CD8-positive, alpha-beta memory T cell (primary cell): ENCODE measurements around the gene UIMC1. TPM values are rescaled to one million over a fixed set of nuclear protein-coding genes. Genes with fewer than 3 reads are reported as not detected.
"Not testable (repeated sequence)": the region's sequence is repeated elsewhere in the genome, so short reads cannot be mapped to it uniquely, and the experiment has no call there.

Source experiments
- CTCF ChIA-PET: fragments of 350-600 bp; sonication (Branson Sonifier 250); formaldehyde crosslinking; loops from one replicate; lab custom pipeline; 2021; ENCODE audit warnings: antibody characterized with exemption; lab: Charles Lee
- POLR2A ChIA-PET: fragments of 350-600 bp; sonication (Branson Sonifier 250); formaldehyde crosslinking; loops from one replicate; lab custom pipeline; 2021; ENCODE audit warnings: antibody characterized with exemption; lab: Charles Lee
- DNase-seq, 5 donors: peaks; one replicate each; pipeline versions ENCODE4 v3.0.0 to v3.0.0-alpha.2; 2020 to 2022; ENCODE audit warnings: mixed read lengths in 1 of 5
- H3K27ac ChIP-seq: one replicate; pipeline ENCODE4 v1.7.0; 2013; ENCODE audit warnings: low read depth, mild to moderate bottlenecking, low read length, moderate library complexity
- H3K27me3 ChIP-seq: 2 replicates; pipeline ENCODE4 v1.7.0; 2013; ENCODE audit warnings: low read length, mild to moderate bottlenecking; ENCODE audit not compliant: insufficient read depth, poor library complexity, severe bottlenecking
- H3K36me3 ChIP-seq: 2 replicates; pipeline ENCODE4 v1.7.0; 2013; ENCODE audit warnings: mild to moderate bottlenecking, low read length, moderate library complexity; ENCODE audit not compliant: insufficient read depth
- H3K4me1 ChIP-seq: 2 replicates; pipeline ENCODE4 v1.7.0; 2013; ENCODE audit warnings: mild to moderate bottlenecking, low read length, moderate library complexity; ENCODE audit not compliant: insufficient read depth
- H3K4me3 ChIP-seq: 2 replicates; pipeline ENCODE4 v1.7.0; 2013; ENCODE audit warnings: mild to moderate bottlenecking, low read length
- H3K9me3 ChIP-seq: 2 replicates; pipeline ENCODE4 v1.7.0; 2013; ENCODE audit warnings: mild to moderate bottlenecking, low read length
- H3K27ac Mint-ChIP-seq, 8 donors: one replicate each; pipeline ENCODE4 v1.8.0; 2020 to 2021; ENCODE audit warnings: mixed read lengths in 8 of 8, mild to moderate bottlenecking in 6 of 8, inconsistent platforms in 3 of 8, moderate library complexity in 3 of 8
- H3K27me3 Mint-ChIP-seq, 2 donors: one replicate each; pipeline ENCODE4 v1.8.0; 2020 to 2021; ENCODE audit warnings: mixed read lengths in 2 of 2, mild to moderate bottlenecking in 1 of 2, moderate library complexity in 1 of 2
- H3K36me3 Mint-ChIP-seq, 3 donors: one replicate each; pipeline ENCODE4 v1.8.0; 2020 to 2021; ENCODE audit warnings: mixed read lengths in 3 of 3, inconsistent platforms in 1 of 3, mild to moderate bottlenecking in 1 of 3
- H3K4me1 Mint-ChIP-seq, 3 donors: one replicate each; pipeline ENCODE4 v1.8.0; 2020 to 2021; ENCODE audit warnings: mixed read lengths in 3 of 3, inconsistent platforms in 1 of 3, mild to moderate bottlenecking in 1 of 3
- H3K4me3 Mint-ChIP-seq, 7 donors: one replicate each; pipeline ENCODE4 v1.8.0; 2020 to 2021; ENCODE audit warnings: mixed read lengths in 7 of 7, mild to moderate bottlenecking in 6 of 7, moderate library complexity in 4 of 7, inconsistent platforms in 2 of 7
- H3K9me3 Mint-ChIP-seq, 5 donors: one replicate each; pipeline ENCODE4 v1.8.0; 2020 to 2022; ENCODE audit warnings: mixed read lengths in 5 of 5, mild to moderate bottlenecking in 3 of 5, moderate library complexity in 2 of 5, inconsistent platforms in 1 of 5
- polyA plus RNA-seq: library from polyadenylated mRNA; unstranded; fragments of 300-500 nt; fragmentation: Illumina TruSeq; gene quantifications from one replicate; pipeline ENCODE4 v1.2.3, GENCODE V29; 2021
- total RNA-seq, 2 experiments: library from RNA; stranded (reverse); gene quantifications; one replicate each; pipeline ENCODE4 v1.2.3, GENCODE V29; 2021

The UIMC1 gene
- total and polyA plus RNA-seq, 3 experiments from 2014 or later = 24.7 to 44.9 (median 39.2) TPM

DNA sequence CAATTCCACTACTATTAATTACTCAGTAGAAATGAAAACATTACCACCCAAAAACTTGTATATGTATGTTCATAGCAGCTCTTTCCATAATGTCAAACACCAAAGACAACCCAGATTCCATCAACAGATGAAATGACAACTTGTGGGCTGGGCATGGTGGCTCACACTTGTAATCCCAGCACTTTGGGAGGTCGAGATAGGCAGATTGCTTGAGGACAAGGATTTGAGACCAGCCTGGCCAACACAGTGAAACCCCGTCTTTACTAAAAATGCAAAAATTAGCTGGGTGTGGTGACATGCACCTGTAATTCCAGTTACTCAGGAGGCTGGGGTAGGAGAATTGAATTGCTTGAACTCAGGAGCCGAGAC lies 11.5 kb downstream of the UIMC1 start:
- Mint-ChIP-seq H3K27me3 (peaks cover 0 to 2% of the 10 kb centered on the region in 2 donors), H3K36me3 (peaks cover 4 to 16% (median 7%) of the 10 kb centered on the region in 3 donors), H3K27ac (peak overlapping the region in 3 of 8 donors; percentile 15 to 65 (median 18)), H3K4me1 (peaks cover 39 to 60% (median 53%) of the 10 kb centered on the region in 3 donors), H3K4me3 (no peak overlapping the region), H3K9me3 (peaks cover 0 to 9% (median 3%) of the 10 kb centered on the region in 5 donors)
- Histone ChIP-seq H3K4me3 (no peak overlapping the region), H3K4me1 (peaks cover 10% of the 10 kb centered on the region), H3K9me3 (no peaks in the 10 kb centered on the region), H3K27ac (peak overlapping the region; percentile 61), H3K36me3 (no peaks in the 10 kb centered on the region), H3K27me3 (no peaks in the 10 kb centered on the region)
- ChIA-PET CTCF (no interaction called here), POLR2A (no interaction called here)
- no peak for DNase-seq

DNA sequence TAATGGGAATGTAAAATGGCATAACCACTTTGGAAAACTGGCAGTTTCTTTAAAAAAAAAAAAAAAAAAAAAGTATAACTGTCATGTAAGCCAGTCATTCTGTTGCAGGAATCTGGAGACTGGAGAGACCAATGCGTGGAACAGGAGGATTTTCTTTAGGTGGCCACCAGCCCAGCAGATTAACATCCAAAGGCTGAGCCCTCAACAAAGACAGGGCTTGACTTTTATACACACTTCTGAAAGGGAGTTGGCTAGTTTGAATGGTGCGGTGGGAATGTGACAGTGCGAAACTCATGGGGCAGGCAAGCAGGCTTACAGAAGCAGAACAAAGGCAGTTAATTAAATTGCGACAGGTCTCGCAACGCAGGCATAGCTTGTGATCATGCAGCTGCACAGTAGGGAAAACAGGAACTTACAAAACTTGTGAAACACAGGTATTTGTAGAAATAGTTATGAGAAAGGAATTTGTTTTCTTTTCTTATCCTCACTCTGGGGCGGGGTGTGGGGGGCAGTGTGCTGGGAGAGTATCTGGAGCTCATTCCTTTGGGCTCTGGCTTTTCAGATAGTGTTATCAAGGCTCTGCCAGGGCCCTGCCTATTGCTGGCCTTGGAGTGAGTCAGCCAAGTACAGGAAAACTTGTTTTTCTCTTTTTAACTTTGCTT lies 12.0 kb downstream of the UIMC1 start:
- peaks cover 3 to 16% (median 7%) of the 10 kb centered on the region in 3 donors for H3K36me3 Mint-ChIP-seq
- H3K4me1 ChIP-seq = peaks cover 10% of the 10 kb centered on the region
- H3K9me3 Mint-ChIP-seq = peaks cover 0 to 9% (median 3%) of the 10 kb centered on the region in 5 donors
- H3K4me3 Mint-ChIP-seq = no peak overlapping the region
- no peak for DNase-seq
- H3K9me3 ChIP-seq = no peaks in the 10 kb centered on the region
- H3K27me3 ChIP-seq = no peaks in the 10 kb centered on the region
- H3K27ac Mint-ChIP-seq = peak overlapping the region in 3 of 8 donors; percentile 18 to 65 (median 32)
- no peaks in the 10 kb centered on the region for H3K36me3 ChIP-seq
- ChIA-PET CTCF (interaction anchor here (0.7 kb wide), 1 partner anchor 76 kb away, joined by 3 read pairs; no protein-coding TSS in a partner anchor), POLR2A (no interaction called here)
- no peak overlapping the region for H3K4me3 ChIP-seq
- H3K4me1 Mint-ChIP-seq = peaks cover 39 to 60% (median 51%) of the 10 kb centered on the region in 3 donors
- peak overlapping the region; percentile 61 for H3K27ac ChIP-seq
- H3K27me3 Mint-ChIP-seq = peaks cover 0 to 2% of the 10 kb centered on the region in 2 donors

- DNase-seq, H3K9me3 Mint-ChIP-seq, H3K27ac ChIP-seq, POLR2A ChIA-PET, H3K27me3 Mint-ChIP-seq, H3K4me3 ChIP-seq, H3K9me3 ChIP-seq, H3K36me3 ChIP-seq, H3K27me3 ChIP-seq, H3K4me1 ChIP-seq: not testable (repeated sequence)
- Mint-ChIP-seq H3K36me3 (peaks cover 0 to 17% (median 7%) of the 10 kb centered on the region in 3 donors), H3K4me1 (peaks cover 41 to 69% (median 53%) of the 10 kb centered on the region in 3 donors), H3K27ac (peak overlapping the region in 2 of 8 donors; percentile 50 to 90), H3K4me3 (peak overlapping the region in 1 of 7 donors; percentile 11)
- CTCF ChIA-PET = interaction anchor here (1.1 to 1.2 kb wide), 2 partner anchors 15 to 30 kb away, joined by 3 to 4 read pairs; partner anchors contain the start of gene ZNF346
Observed at GRCh38 chr5:176993081-176993480, 13.5 kb downstream of the UIMC1 start.

DNA sequence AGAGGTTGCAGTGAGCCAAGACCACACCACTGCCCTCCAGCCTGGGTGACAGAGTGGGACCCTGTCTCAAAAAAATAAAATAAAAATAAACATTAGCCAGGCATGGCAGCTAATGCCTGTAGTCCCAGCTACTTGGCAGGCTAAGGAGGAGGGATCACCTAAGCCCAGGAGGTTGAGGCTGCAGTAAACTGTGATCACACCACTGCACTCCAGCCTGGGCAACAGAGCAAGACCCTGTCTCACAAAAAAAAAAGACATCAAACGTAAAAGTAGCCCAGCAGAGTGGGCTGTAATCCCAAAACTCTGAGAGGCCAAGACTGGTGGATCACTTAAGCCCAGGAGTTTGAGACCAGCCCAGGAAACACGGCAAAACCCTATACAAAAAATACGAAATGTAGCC lies 19.0 kb downstream of the UIMC1 start:
- ChIA-PET POLR2A (no interaction called here), CTCF (no interaction called here)
- Mint-ChIP-seq H3K4me1 (peaks cover 28 to 54% (median 37%) of the 10 kb centered on the region in 3 donors), H3K27ac (peak overlapping the region in 2 of 8 donors; percentile 3 to 64), H3K27me3 (no peaks in the 10 kb centered on the region), H3K9me3 (no peaks in the 10 kb centered on the region), H3K4me3 (no peak overlapping the region), H3K36me3 (peaks cover 0 to 7% (median 0%) of the 10 kb centered on the region in 3 donors)
- Histone ChIP-seq H3K27me3 (no peaks in the 10 kb centered on the region), H3K4me1 (peaks cover 17% of the 10 kb centered on the region), H3K9me3 (no peaks in the 10 kb centered on the region), H3K4me3 (no peak overlapping the region), H3K36me3 (no peaks in the 10 kb centered on the region), H3K27ac (no peak overlapping the region)
- DNase-seq = no peak

DNA sequence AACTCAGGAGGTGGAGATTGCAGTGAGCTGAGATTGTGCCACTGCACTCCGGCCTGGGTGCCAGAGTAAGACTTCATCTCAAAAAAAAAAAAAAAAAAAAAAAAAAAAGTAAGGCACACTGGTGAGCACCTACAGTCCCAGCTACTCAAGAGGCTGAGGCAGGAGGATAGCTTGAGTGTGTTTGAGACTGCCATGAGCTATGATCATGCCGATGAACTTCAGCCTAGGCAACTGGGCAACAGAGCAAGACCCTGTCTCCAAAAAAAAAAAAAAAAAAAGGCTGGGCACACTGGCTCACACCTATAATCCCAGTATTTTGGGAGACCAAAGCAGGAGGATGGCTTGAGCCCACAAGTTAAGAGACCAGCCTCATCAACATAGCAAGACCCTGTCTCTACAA lies 20.3 kb downstream of the UIMC1 start:
- peak overlapping the region in 4 of 8 donors; percentile 70 to 87 (median 80) for H3K27ac Mint-ChIP-seq
- peak overlapping the region in 1 of 7 donors; percentile 34 for H3K4me3 Mint-ChIP-seq
- Histone ChIP-seq H3K4me1 (peaks cover 17% of the 10 kb centered on the region), H3K9me3 (no peaks in the 10 kb centered on the region), H3K27ac (no peak overlapping the region), H3K27me3 (no peaks in the 10 kb centered on the region), H3K36me3 (peaks cover 5% of the 10 kb centered on the region), H3K4me3 (no peak overlapping the region)
- no peaks in the 10 kb centered on the region for H3K9me3 Mint-ChIP-seq
- peaks cover 0 to 18% (median 5%) of the 10 kb centered on the region in 3 donors for H3K36me3 Mint-ChIP-seq
- H3K27me3 Mint-ChIP-seq = no peaks in the 10 kb centered on the region
- ChIA-PET POLR2A (interaction anchor here (0.6 kb wide), 1 partner anchor 46 kb away, joined by 5 read pairs; no protein-coding TSS in a partner anchor), CTCF (interaction anchor here (1.2 to 1.6 kb wide), 4 partner anchors 11 to 85 kb away, joined by 3 to 7 read pairs (median 4); no protein-coding TSS in a partner anchor)
- no peak for DNase-seq
- H3K4me1 Mint-ChIP-seq = peaks cover 31 to 52% (median 41%) of the 10 kb centered on the region in 3 donors

DNA sequence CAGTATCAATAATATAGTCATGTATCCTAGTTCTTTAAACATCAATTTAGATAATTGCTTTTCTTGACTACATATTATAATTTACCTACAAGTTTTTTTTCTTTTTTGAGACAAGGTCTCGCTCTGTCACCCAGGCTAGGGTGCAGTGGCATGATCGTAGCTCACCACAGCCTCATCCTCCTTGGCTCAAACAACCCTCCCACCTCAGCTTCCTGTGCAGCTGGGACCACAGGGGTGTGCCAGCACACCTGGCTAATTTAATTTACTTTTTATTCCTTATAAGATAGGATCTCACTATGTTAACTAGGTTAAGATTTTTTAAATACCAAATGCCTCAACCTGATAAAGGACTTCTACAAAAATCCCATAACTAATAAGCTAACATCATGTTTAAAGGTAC lies 21.1 kb downstream of the UIMC1 start:
- peak overlapping the region in 6 of 8 donors; percentile 44 to 87 (median 66) for H3K27ac Mint-ChIP-seq
- peak overlapping the region in 4 of 7 donors; percentile 15 to 64 (median 59) for H3K4me3 Mint-ChIP-seq
- H3K27me3 ChIP-seq = no peaks in the 10 kb centered on the region
- no peak overlapping the region for H3K4me3 ChIP-seq
- CTCF ChIA-PET = interaction anchor here (0.9 to 1.6 kb wide), 4 partner anchors 17 to 86 kb away, joined by 3 to 7 read pairs (median 4); no protein-coding TSS in a partner anchor
- H3K27ac ChIP-seq = no peak overlapping the region
- peaks cover 17% of the 10 kb centered on the region for H3K4me1 ChIP-seq
- H3K36me3 Mint-ChIP-seq = peaks cover 0 to 23% (median 5%) of the 10 kb centered on the region in 3 donors
- H3K9me3 Mint-ChIP-seq = no peaks in the 10 kb centered on the region
- H3K36me3 ChIP-seq = peaks cover 8% of the 10 kb centered on the region
- H3K9me3 ChIP-seq = no peaks in the 10 kb centered on the region
- DNase-seq = peak in 3 of 5 donors; percentile 45 to 63 (median 52)
- H3K27me3 Mint-ChIP-seq = no peaks in the 10 kb centered on the region
- POLR2A ChIA-PET = no interaction called here
- H3K4me1 Mint-ChIP-seq = peaks cover 29 to 49% (median 41%) of the 10 kb centered on the region in 3 donors

- Mint-ChIP-seq H3K36me3 (peaks cover 0 to 33% (median 14%) of the 10 kb centered on the region in 3 donors), H3K27ac (peak overlapping the region in 2 of 8 donors; percentile 42 to 54), H3K4me1 (peaks cover 25 to 48% (median 42%) of the 10 kb centered on the region in 3 donors)
- H3K9me3 Mint-ChIP-seq, H3K27me3 ChIP-seq, CTCF ChIA-PET, H3K4me3 ChIP-seq, H3K4me3 Mint-ChIP-seq, H3K27me3 Mint-ChIP-seq, POLR2A ChIA-PET, H3K27ac ChIP-seq, DNase-seq, H3K9me3 ChIP-seq: not testable (repeated sequence)
- Histone ChIP-seq H3K36me3 (peaks cover 18% of the 10 kb centered on the region), H3K4me1 (peaks cover 17% of the 10 kb centered on the region)
Observed at GRCh38 chr5:176984176-176984575, 22.4 kb downstream of the UIMC1 start.

DNA sequence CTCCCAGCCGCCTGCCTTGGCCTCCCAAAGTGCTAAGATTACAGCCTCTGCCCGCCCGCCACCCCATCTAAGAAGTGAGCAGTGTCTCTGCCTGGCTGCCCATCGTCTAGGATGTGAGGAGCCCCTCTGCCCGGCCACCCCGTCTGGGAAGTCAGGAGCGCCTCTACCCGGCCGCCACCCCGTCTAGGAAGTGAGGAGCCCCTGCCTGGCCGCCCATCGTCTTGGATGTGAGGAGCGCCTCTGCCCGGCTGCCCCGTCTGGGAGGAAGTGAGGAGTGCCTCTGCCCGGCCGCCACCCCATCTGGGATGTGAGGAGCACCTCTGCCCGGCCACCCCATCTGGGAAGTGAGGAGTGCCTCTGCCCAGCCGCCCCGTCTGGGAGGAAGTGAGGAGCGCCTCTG lies 23.0 kb downstream of the UIMC1 start:
- H3K27me3 Mint-ChIP-seq, H3K27ac Mint-ChIP-seq, H3K9me3 ChIP-seq, H3K4me3 Mint-ChIP-seq, H3K27me3 ChIP-seq, H3K4me3 ChIP-seq, CTCF ChIA-PET, DNase-seq, H3K9me3 Mint-ChIP-seq, H3K27ac ChIP-seq, POLR2A ChIA-PET: not testable (repeated sequence)
- Mint-ChIP-seq H3K36me3 (peaks cover 0 to 39% (median 18%) of the 10 kb centered on the region in 3 donors), H3K4me1 (peaks cover 27 to 44% (median 36%) of the 10 kb centered on the region in 3 donors)
- H3K36me3 ChIP-seq = peaks cover 18% of the 10 kb centered on the region
- H3K4me1 ChIP-seq = peaks cover 17% of the 10 kb centered on the region
